ENCODE results near the gene SLC17A6.

SLC17A6 gene

GRCh38 chr11:22390283-22390655 lies 52.1 kb downstream of the SLC17A6 start:
- no peak for DNase-seq

- DNase-seq, result no peak
Observed at GRCh38 chr11:22392561-22392960, 54.4 kb downstream of the SLC17A6 start.

DNA sequence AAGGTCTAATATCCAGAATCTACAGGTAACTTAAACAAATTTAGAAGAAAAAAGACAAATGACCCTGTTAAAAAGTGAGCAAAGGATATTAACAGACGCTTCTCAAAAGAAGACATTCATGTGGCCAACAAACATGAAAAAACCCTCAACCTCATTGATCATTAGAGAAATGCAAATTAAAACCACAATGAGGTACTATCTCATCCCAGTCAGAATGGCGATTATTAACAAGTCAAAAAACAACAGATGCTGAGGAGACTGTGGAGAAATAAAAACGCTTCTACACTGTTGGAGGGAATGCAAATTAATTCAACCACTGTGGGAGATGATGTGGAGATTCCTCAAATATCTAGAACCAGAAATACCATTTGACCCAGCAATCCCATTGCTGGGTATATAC lies 67.2 kb downstream of the SLC17A6 start:
- DNase-seq, result no peak

DNA sequence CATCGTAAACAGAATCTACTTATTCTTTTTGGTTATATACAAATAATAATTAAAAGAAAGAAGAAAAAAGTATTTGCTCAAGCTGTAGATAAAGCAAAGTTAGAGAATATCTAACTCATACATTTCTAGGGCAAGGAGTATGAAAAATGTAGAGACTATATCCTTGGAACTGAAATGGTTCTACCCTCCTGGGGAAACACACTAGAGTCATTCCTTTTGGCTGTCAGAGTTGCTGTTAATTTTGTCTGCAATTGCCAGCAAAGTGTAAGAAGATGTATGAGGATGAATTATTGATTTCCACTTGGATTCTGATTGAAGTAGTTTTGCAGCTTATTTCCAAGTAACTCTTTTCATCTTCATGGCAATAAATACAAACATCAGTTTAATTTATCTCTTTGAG lies 69.1 kb downstream of the SLC17A6 start:
- peak; percentile 55 for DNase-seq

DNA sequence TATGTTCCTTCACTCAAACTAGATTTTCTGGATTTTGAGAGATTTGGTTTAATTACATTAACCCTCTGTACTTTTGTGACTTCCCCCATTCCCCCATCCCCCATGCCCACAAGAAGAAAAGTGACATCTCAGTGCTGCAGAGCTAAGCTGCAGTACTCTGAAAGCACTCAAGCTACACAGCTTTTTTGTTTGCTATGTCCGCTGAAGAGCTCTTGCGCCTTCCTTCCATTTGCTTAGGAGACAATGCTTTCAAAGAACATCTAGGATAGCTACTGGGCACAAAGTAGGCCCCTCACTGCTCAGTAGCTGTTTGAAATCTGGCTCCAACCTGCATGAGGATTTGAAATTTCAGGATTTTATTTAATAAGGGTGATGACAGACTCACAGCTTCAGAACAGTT lies 69.7 kb downstream of the SLC17A6 start:
- DNase-seq, result peak; percentile 51

GRCh38 chr11:22415476-22415875 lies 77.3 kb downstream of the SLC17A6 start:
- no peak for DNase-seq

GRCh38 chr11:22416462-22416861 lies 78.3 kb downstream of the SLC17A6 start:
- no peak for DNase-seq

GRCh38 chr11:22426915-22427314 lies 88.7 kb downstream of the SLC17A6 start:
- DNase-seq, result no peak
